Measurements from ENCODE around the gene DUSP14.

DUSP14 gene

DNA sequence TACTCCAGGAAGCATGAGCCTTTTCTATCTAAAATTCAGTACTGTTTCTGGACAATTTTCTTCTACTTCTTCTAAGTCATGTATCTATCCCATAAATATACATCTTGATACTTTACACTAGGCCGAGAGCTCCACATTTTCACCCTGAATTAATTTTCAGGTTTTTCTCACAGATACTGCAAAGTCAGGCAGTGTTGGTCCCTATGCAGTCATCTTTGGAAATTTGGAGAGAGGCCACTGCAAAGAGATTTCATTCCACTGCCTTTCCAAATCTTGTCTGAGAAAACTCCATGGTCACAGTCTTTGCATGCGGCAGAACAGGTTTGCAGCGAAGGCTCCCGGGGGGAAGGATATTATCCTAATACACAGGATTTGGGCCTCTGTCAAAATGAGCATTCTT, 28.2 kb downstream of the DUSP14 start:
- Histone ChIP-seq H3K4me3 (replicated peaks; ENCODE audit: insufficient read depth, low read length) (no peak overlapping the region), H3K27ac (replicated peaks) (no peak overlapping the region), H3K27me3 (ENCODE audit: insufficient read depth, poor library complexity, severe bottlenecking) (no peaks in the 10 kb centered on the region)
- TF ChIP-seq GABPA (IDR thresholded peaks at IDR 0.05; ENCODE audit: low read depth) (no peak), SPI1 (IDR thresholded peaks at IDR 0.05; ENCODE audit: borderline replicate concordance, low read depth) (no peak), POLR2AphosphoS5 (IDR thresholded peaks at IDR 0.05; ENCODE audit: low read depth) (no peak)
- TF ChIP-seq, protein P1, sequence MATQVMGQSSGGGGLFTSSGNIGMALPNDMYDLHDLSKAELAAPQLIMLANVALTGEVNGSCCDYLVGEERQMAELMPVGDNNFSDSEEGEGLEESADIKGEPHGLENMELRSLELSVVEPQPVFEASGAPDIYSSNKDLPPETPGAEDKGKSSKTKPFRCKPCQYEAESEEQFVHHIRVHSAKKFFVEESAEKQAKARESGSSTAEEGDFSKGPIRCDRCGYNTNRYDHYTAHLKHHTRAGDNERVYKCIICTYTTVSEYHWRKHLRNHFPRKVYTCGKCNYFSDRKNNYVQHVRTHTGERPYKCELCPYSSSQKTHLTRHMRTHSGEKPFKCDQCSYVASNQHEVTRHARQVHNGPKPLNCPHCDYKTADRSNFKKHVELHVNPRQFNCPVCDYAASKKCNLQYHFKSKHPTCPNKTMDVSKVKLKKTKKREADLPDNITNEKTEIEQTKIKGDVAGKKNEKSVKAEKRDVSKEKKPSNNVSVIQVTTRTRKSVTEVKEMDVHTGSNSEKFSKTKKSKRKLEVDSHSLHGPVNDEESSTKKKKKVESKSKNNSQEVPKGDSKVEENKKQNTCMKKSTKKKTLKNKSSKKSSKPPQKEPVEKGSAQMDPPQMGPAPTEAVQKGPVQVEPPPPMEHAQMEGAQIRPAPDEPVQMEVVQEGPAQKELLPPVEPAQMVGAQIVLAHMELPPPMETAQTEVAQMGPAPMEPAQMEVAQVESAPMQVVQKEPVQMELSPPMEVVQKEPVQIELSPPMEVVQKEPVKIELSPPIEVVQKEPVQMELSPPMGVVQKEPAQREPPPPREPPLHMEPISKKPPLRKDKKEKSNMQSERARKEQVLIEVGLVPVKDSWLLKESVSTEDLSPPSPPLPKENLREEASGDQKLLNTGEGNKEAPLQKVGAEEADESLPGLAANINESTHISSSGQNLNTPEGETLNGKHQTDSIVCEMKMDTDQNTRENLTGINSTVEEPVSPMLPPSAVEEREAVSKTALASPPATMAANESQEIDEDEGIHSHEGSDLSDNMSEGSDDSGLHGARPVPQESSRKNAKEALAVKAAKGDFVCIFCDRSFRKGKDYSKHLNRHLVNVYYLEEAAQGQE (IDR thresholded peaks at IDR 0.05; ENCODE audit: insufficient replicate concordance, low read depth): no peak
- TF ChIP-seq, protein P2, sequence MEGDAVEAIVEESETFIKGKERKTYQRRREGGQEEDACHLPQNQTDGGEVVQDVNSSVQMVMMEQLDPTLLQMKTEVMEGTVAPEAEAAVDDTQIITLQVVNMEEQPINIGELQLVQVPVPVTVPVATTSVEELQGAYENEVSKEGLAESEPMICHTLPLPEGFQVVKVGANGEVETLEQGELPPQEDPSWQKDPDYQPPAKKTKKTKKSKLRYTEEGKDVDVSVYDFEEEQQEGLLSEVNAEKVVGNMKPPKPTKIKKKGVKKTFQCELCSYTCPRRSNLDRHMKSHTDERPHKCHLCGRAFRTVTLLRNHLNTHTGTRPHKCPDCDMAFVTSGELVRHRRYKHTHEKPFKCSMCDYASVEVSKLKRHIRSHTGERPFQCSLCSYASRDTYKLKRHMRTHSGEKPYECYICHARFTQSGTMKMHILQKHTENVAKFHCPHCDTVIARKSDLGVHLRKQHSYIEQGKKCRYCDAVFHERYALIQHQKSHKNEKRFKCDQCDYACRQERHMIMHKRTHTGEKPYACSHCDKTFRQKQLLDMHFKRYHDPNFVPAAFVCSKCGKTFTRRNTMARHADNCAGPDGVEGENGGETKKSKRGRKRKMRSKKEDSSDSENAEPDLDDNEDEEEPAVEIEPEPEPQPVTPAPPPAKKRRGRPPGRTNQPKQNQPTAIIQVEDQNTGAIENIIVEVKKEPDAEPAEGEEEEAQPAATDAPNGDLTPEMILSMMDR (IDR thresholded peaks at IDR 0.05; ENCODE audit: insufficient read depth, low read length): no peak
- no peak for DNase-seq (ENCODE audit: low read depth in 1 of 2, low spot score in 1 of 2)

DNA sequence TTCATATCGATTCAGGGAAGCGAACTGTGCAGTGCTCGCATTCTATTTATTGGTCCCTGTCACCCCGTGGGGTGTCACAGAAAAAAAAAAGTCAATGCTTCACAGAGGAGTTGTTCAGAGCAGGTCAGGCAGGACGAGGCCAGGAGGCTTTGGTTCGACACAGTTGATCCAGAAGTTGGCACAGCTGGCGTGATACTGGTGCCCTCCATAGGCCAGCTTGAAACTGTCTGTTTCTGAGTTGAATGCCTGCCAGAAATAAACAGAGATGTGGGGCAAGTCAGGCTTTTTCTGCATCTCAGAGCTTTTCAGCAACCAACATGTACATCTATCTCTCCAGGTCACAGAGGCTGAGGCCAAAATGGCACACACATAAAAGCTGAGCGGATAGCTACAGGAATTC, 29.1 kb downstream of the DUSP14 start:
- TF ChIP-seq, protein P1 (IDR thresholded peaks at IDR 0.05; ENCODE audit: insufficient replicate concordance, low read depth): no peak
- TF ChIP-seq, protein P2 (IDR thresholded peaks at IDR 0.05; ENCODE audit: insufficient read depth, low read length): no peak
- TF ChIP-seq GABPA (IDR thresholded peaks at IDR 0.05; ENCODE audit: low read depth) (no peak), SPI1 (IDR thresholded peaks at IDR 0.05; ENCODE audit: borderline replicate concordance, low read depth) (no peak), POLR2AphosphoS5 (IDR thresholded peaks at IDR 0.05; ENCODE audit: low read depth) (no peak)
- no peaks in the 10 kb centered on the region for H3K27me3 ChIP-seq (ENCODE audit: insufficient read depth, poor library complexity, severe bottlenecking)
- DNase-seq (ENCODE audit: low read depth in 1 of 2, low spot score in 1 of 2): no peak
- no peak overlapping the region for H3K4me3 ChIP-seq (replicated peaks; ENCODE audit: insufficient read depth, low read length)
- no peak overlapping the region for H3K27ac ChIP-seq (replicated peaks)

DNA sequence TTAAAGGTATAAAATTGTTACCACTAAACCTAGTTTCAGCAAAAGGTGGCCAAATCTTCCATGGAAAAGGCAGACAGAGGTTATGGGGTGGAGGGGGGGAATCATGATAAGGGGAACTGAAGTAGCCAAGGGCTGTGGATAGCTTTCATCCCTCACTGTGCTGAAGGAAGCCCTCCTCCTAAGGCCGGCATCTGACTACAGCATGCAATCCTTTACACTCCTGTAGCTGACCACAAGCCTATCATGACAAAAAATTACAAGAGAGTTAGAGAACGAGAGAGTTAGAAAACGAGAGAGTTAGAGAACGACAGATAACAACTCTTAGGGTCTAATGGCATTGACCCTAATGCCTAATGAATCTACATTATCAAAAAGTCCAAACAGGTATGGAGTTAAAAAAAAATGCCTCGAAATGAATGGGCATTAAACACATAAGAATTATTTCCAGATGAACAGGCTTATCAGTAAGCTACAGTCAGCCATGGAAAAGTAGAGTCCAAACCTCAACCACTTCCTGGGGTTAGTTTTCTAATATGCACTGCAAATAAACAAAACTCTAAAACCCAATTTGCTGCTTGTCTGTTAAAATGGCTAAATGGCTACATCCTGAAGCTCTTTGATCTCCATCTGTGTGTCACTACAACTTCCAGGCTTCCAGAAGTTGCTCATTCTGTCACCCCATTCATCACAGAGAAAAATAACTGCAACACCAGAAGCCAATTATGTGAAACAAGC, 29.7 kb downstream of the DUSP14 start:
- no peak overlapping the region for H3K27ac ChIP-seq (replicated peaks)
- no peak overlapping the region for H3K4me3 ChIP-seq (replicated peaks; ENCODE audit: insufficient read depth, low read length)
- TF ChIP-seq, protein P1 (IDR thresholded peaks at IDR 0.05; ENCODE audit: insufficient replicate concordance, low read depth): no peak
- TF ChIP-seq GABPA (IDR thresholded peaks at IDR 0.05; ENCODE audit: low read depth): no peak
- no peak for TF ChIP-seq POLR2AphosphoS5 (IDR thresholded peaks at IDR 0.05; ENCODE audit: low read depth)
- TF ChIP-seq, protein P2 (IDR thresholded peaks at IDR 0.05; ENCODE audit: insufficient read depth, low read length): no peak
- no peak for TF ChIP-seq SPI1 (IDR thresholded peaks at IDR 0.05; ENCODE audit: borderline replicate concordance, low read depth)
- H3K27me3 ChIP-seq (ENCODE audit: insufficient read depth, poor library complexity, severe bottlenecking): no peaks in the 10 kb centered on the region
- no peak for DNase-seq (ENCODE audit: low read depth in 1 of 2, low spot score in 1 of 2)
